ENCODE measurements around the gene ZDHHC9.

DNA sequence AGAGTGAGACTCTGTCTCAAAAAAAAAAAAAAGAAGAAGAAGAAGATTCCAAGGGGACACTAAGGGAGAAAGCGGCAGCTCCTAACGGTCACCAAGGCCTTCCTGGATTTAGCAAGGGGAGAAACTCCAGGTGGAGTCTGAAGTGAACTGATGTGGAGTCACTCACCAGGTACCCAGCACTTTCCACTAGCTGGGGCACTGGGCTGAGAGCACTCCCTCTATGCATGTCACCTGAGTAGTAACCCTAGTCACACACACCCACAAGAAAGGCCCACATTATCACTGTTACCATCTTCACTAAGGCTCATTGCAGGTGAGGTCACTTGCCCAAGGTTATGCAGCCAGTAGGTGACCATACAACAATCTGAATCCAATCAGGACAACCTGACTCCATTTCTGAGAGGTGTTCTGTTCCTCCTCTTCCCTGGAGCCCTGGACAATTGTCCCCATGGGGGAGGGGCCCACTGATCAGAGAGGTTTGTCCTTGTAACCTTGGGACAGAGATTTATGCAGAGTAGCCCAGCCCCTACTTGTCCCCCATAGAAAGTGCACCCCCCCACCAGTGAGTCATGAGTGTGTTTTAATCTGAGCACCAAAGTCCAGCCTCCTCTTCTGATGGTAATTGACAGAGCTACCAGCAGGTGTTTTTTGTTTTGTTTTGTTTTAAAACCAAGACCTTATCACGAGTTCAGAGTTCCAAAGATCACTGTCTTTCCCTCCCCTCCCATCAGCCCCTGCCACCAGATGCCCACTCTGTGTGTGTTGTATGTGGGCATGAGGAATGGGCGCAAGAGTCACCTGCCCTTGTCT is 69.8 kb downstream of the ZDHHC9 start:
- TF ChIP-seq, protein P1, sequence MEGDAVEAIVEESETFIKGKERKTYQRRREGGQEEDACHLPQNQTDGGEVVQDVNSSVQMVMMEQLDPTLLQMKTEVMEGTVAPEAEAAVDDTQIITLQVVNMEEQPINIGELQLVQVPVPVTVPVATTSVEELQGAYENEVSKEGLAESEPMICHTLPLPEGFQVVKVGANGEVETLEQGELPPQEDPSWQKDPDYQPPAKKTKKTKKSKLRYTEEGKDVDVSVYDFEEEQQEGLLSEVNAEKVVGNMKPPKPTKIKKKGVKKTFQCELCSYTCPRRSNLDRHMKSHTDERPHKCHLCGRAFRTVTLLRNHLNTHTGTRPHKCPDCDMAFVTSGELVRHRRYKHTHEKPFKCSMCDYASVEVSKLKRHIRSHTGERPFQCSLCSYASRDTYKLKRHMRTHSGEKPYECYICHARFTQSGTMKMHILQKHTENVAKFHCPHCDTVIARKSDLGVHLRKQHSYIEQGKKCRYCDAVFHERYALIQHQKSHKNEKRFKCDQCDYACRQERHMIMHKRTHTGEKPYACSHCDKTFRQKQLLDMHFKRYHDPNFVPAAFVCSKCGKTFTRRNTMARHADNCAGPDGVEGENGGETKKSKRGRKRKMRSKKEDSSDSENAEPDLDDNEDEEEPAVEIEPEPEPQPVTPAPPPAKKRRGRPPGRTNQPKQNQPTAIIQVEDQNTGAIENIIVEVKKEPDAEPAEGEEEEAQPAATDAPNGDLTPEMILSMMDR (IDR thresholded peaks at IDR 0.05; ENCODE audit: low read depth, low read length) = no peak
- TF ChIP-seq EZH2phosphoT487 (IDR thresholded peaks at IDR 0.05; ENCODE audit: low read depth) = no peak

All from OCI-LY3 (cell line).